HUES6 (cell line): ENCODE data around the gene PRICKLE2.

ENCODE experiments used
- H3K27ac ChIP-seq: 2 replicates; pipeline ENCODE4 v1.7.0; 2013; ENCODE audit warnings: low read depth, mild to moderate bottlenecking, low read length, inconsistent platforms
- H3K27me3 ChIP-seq: 2 replicates; pipeline ENCODE4 v1.6.1; 2013; ENCODE audit warnings: low read length; ENCODE audit not compliant: control insufficient read depth, insufficient read depth
- H3K36me3 ChIP-seq: 2 replicates; pipeline ENCODE4 v1.6.1; 2013; ENCODE audit warnings: low read length; ENCODE audit not compliant: control insufficient read depth, insufficient read depth
- H3K4me1 ChIP-seq: 2 replicates; pipeline ENCODE4 v1.6.1; 2013; ENCODE audit warnings: low read length; ENCODE audit not compliant: control insufficient read depth, insufficient read depth
- H3K4me3 ChIP-seq: 2 replicates; pipeline ENCODE4 v1.5.1; 2013; ENCODE audit warnings: low read depth, low read length
- H3K9ac ChIP-seq: one replicate; pipeline ENCODE4 v1.6.1; 2013; ENCODE audit warnings: mild to moderate bottlenecking, low read length
- H3K9me3 ChIP-seq: 2 replicates; pipeline ENCODE4 v1.6.1; 2013; ENCODE audit warnings: low read depth, low read length; ENCODE audit not compliant: control insufficient read depth, insufficient read depth

PRICKLE2 gene

DNA sequence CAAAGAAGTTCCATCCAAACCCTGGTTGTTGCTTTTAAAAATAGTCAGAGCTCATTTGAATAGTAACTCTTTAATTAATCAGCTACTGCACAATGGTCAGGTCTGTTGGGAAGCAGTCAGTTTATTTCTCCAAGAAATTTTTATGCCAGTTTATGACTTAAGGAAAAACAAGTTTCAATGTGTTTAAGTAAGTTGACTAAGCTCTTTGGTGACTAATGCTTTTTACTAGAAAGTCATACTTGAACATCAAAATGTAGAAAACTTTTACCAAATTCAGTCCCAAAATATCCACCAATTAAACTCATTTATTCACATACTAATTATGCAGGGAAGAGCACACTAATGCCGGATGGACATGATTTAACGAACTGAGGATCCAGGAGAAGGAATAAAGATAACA lies 22.1 kb downstream of the PRICKLE2 start:
- Histone ChIP-seq H3K36me3 (0 out of 2 replicates have a peak, but pooled peaks cover 4% of the 10 kb centered on the region), H3K4me1 (peaks cover 4% of the 10 kb centered on the region), H3K9ac (no peak overlapping the region), H3K27ac (no peak overlapping the region), H3K27me3 (no peaks in the 10 kb centered on the region), H3K4me3 (no peak overlapping the region), H3K9me3 (no peaks in the 10 kb centered on the region)

- H3K36me3 ChIP-seq: 0 out of 2 replicates have a peak, but pooled peaks cover 4% of the 10 kb centered on the region
- no peak overlapping the region for H3K27ac ChIP-seq
- no peak overlapping the region for H3K9ac ChIP-seq
- no peaks in the 10 kb centered on the region for H3K9me3 ChIP-seq
- no peaks in the 10 kb centered on the region for H3K27me3 ChIP-seq
- peaks cover 11% of the 10 kb centered on the region; the same call in 1 of the 2 replicates for H3K4me1 ChIP-seq
- no peak overlapping the region for H3K4me3 ChIP-seq
Measured at GRCh38 chr3:64199932-64200331, 25.3 kb downstream of the PRICKLE2 start.

GRCh38 chr3:64196236-64196929 lies 28.9 kb downstream of the PRICKLE2 start:
- no peak overlapping the region for H3K9ac ChIP-seq
- H3K27ac ChIP-seq: peak overlapping the region; percentile 75; the same call in 1 of the 2 replicates
- peaks cover 19% of the 10 kb centered on the region for H3K9me3 ChIP-seq
- no peaks in the 10 kb centered on the region for H3K27me3 ChIP-seq
- H3K4me3 ChIP-seq: no peak overlapping the region
- H3K36me3 ChIP-seq: 0 out of 2 replicates have a peak, but pooled peaks cover 6% of the 10 kb centered on the region
- H3K4me1 ChIP-seq: peaks cover 11% of the 10 kb centered on the region; the same call in 1 of the 2 replicates

DNA sequence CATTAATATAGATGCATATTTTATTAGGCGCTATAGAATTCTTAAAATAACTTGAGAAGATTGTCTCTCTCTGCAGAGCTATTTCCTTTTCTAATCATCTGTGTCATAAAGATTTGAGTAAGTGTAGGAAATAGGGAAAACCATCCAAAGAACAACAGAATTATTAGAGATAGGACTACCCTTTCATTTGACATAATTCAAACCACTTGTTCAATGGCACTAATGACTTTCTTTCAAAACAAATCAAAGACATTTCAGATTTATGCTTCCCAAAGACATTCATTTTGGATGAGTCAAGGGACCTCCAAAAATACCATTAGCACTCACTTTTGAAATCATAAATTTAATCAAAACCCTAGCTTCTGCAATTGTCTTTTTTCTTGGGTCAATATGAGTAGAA lies 29.5 kb downstream of the PRICKLE2 start:
- H3K9me3 ChIP-seq: peaks cover 19% of the 10 kb centered on the region
- H3K27ac ChIP-seq: peak overlapping the region; percentile 75; the same call in 1 of the 2 replicates
- no peaks in the 10 kb centered on the region for H3K27me3 ChIP-seq
- H3K4me1 ChIP-seq: peaks cover 11% of the 10 kb centered on the region; the same call in 1 of the 2 replicates
- H3K4me3 ChIP-seq: no peak overlapping the region
- 0 out of 2 replicates have a peak, but pooled peaks cover 6% of the 10 kb centered on the region for H3K36me3 ChIP-seq
- H3K9ac ChIP-seq: no peak overlapping the region

DNA sequence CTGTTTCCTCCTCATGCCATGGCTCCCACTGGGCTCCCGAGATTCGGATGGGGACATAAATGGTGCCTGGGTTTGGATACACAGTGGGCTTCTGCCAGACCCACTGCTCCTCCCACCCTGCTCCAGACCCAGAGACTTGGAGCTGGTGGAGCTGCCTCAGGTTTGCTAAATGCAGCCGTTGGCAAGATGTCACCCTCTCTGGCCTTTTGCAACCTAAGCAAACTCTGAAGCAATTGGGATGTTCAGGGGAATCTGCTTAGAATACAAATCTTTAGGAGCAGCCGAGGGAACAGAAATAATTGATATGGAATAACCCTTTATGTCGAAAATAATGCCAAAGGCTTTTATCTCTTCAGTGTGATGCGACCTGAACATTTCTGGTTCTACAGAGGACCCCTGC lies 33.4 kb downstream of the PRICKLE2 start:
- H3K27me3 ChIP-seq: no peaks in the 10 kb centered on the region
- 0 out of 2 replicates have a peak, but pooled peaks cover 2% of the 10 kb centered on the region for H3K36me3 ChIP-seq
- peaks cover 19% of the 10 kb centered on the region for H3K9me3 ChIP-seq
- H3K9ac ChIP-seq: no peak overlapping the region
- H3K4me1 ChIP-seq: peaks cover 43% of the 10 kb centered on the region
- H3K4me3 ChIP-seq: no peak overlapping the region
- H3K27ac ChIP-seq: no peak overlapping the region

- Histone ChIP-seq H3K27me3 (no peaks in the 10 kb centered on the region), H3K9ac (no peak overlapping the region), H3K9me3 (peaks cover 19% of the 10 kb centered on the region), H3K4me1 (peaks cover 36% of the 10 kb centered on the region), H3K27ac (no peak overlapping the region), H3K36me3 (0 out of 2 replicates have a peak, but pooled peaks cover 2% of the 10 kb centered on the region), H3K4me3 (no peak overlapping the region)
Measured at GRCh38 chr3:64190517-64191515, 34.5 kb downstream of the PRICKLE2 start.

- H3K9me3 ChIP-seq: peaks cover 16% of the 10 kb centered on the region
- peak overlapping the region; percentile 11 for H3K9ac ChIP-seq
- 0 out of 2 replicates have a peak, but pooled peaks cover 2% of the 10 kb centered on the region for H3K36me3 ChIP-seq
- H3K27me3 ChIP-seq: no peaks in the 10 kb centered on the region
- no peak overlapping the region for H3K4me3 ChIP-seq
- H3K4me1 ChIP-seq: peaks cover 35% of the 10 kb centered on the region; the same call in 1 of the 2 replicates
- no peak overlapping the region for H3K27ac ChIP-seq
Measured at GRCh38 chr3:64188810-64189560, 36.3 kb downstream of the PRICKLE2 start.

DNA sequence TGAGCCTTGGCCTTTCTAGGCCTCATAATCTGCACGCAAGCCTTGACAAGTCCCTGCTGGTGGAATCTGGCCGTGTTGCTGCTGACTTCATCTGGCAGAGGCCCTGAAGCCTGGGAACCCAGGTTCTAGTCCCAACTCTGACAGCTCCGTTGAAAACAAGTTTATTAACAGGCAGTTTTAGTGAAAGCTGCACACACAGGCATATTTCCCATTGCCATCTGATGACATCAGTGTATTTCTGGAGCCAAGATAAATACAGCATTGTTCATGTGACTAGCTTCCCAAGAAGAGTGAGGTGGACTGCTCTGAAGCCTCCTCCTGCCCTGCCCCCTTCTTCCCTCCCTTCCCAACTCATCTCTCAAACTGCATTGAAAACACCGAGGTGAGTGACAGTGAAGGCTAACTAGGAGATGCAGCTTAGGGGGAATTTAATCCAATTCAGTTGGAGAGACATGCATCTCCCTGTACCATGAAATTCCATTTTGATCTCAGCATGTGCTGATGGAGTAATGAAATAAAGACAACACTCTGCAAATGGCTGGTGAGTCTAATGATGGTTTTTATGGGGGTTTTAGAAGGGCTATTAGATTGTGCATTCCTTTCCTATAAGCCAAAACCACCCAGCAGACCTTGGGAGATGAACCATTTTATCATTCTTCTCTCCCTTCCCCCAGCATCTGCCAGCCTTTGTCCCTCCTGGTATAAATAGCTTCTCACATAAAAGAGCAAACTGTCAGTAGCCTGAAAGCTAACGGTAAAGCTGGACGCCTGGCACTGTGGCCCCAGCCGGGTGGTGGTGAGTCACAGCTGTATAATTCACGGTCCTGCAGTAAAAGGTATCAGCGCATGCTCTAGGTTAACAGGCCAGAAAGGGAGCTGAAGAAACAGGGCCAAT lies 38.0 kb downstream of the PRICKLE2 start:
- Histone ChIP-seq H3K27me3 (no peaks in the 10 kb centered on the region), H3K36me3 (no peaks in the 10 kb centered on the region), H3K4me3 (no peak overlapping the region), H3K4me1 (peaks cover 35% of the 10 kb centered on the region; the same call in 1 of the 2 replicates), H3K27ac (no peak overlapping the region; the same call in 1 of the 2 replicates), H3K9me3 (no peaks in the 10 kb centered on the region), H3K9ac (peak overlapping the region; percentile 27)

DNA sequence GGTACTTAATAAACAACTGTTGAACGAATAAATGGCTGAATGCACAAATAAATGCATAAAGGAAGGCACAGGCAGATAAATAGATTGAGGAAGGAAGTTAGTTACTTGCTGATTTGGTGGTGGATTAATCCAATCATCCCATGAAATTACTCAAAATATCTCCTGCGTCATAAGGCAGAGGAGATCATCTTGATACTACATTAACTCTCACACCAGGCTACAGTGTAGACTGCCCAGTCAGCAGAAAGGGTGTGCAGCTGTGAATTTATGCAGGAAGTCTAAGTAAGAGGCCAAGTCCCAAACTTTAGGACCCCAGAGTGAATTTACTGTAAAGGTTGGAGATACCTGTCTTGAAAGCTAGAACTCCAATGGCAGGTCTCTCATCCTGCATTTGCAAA lies 38.6 kb downstream of the PRICKLE2 start:
- H3K9ac ChIP-seq: no peak overlapping the region
- no peaks in the 10 kb centered on the region for H3K9me3 ChIP-seq
- H3K4me1 ChIP-seq: peaks cover 35% of the 10 kb centered on the region; the same call in 1 of the 2 replicates
- H3K27ac ChIP-seq: no peak overlapping the region
- H3K27me3 ChIP-seq: no peaks in the 10 kb centered on the region
- H3K4me3 ChIP-seq: no peak overlapping the region
- H3K36me3 ChIP-seq: no peaks in the 10 kb centered on the region
